GM12878 (cell line): ENCODE data around the gene ETV6. TPM values are rescaled to one million over a fixed set of nuclear protein-coding genes. Genes with fewer than 3 reads are reported as not detected.

Source experiments
- ATAC-seq: fragments of 200-7000 bp; cut with Tn5 transposase; 3 replicates; pipeline ENCODE4 v1.9.1; 2020; ENCODE audit warnings: mild to moderate bottlenecking, moderate library complexity
- BruUV-seq: library from RNA; stranded (reverse); fragments of 400-500 nt; replicated peaks from 2 replicates; lab custom pipeline; 2021; lab: Mats Ljungman, UMichigan
- CTCF ChIA-PET: fragments of 300-600 bp; sonication (Branson Sonifier 250); formaldehyde crosslinking; extraction: SDS; loops from one replicate; lab custom pipeline; 2021; ENCODE audit warnings: inconsistent platforms; lab: Yijun Ruan, JAX
- POLR2A ChIA-PET: fragments of 350-600 bp; formaldehyde crosslinking; extraction: SDS; loops from one replicate; lab custom pipeline; 2021; ENCODE audit warnings: inconsistent platforms; lab: Charles Lee
- RAD21 ChIA-PET: fragments of 300-600 bp; sonication (Branson Sonifier 250); formaldehyde crosslinking; loops from one replicate; lab custom pipeline; 2023; ENCODE audit warnings: antibody characterized with exemption; ENCODE audit not compliant: unreplicated experiment; lab: Charles Lee
- SMC1A ChIA-PET: fragments of 300-600 bp; sonication (Branson Sonifier 250); formaldehyde crosslinking; loops from one replicate; lab custom pipeline; 2023; ENCODE audit not compliant: unreplicated experiment, uncharacterized antibody; lab: Charles Lee
- DNase-seq: peaks from one replicate; pipeline ENCODE4 v3.0.0-alpha.2; 2011; ENCODE audit warnings: low read depth, low spot score
- FAIRE-seq: peaks from 3 replicates; lab custom pipeline; 2011; peaks lifted over from hg19 to GRCh38; lab: Jason Lieb, UNC
- H2AFZ ChIP-seq: 2 replicates; pipeline ENCODE4 v1.6.0; 2011; ENCODE audit warnings: low read depth, low read length, control low read depth; ENCODE audit not compliant: control insufficient read depth
- H3K27ac ChIP-seq: 2 replicates; pipeline ENCODE4 v1.5.1; 2011; ENCODE audit warnings: control low read depth; ENCODE audit not compliant: control insufficient read depth, insufficient read depth
- H3K27me3 ChIP-seq, 2 experiments: replicated peaks in 1 of 2; 2 replicates each; pipeline versions ENCODE4 v1.6.0 to v1.6.1; 2011; ENCODE audit warnings: low read length in 1 of 2; ENCODE audit not compliant: control insufficient read depth in 2 of 2, insufficient read depth in 2 of 2
- H3K36me3 ChIP-seq, 2 experiments: 2 replicates each; pipeline ENCODE4 v1.5.1; 2011; ENCODE audit warnings: low read length in 1 of 2; ENCODE audit not compliant: control insufficient read depth in 2 of 2, insufficient read depth in 2 of 2
- H3K4me1 ChIP-seq: 2 replicates; pipeline ENCODE4 v1.6.1; 2011; ENCODE audit warnings: mild to moderate bottlenecking, low read length, moderate library complexity, mixed read lengths; ENCODE audit not compliant: control insufficient read depth, insufficient read depth
- H3K4me2 ChIP-seq: 2 replicates; pipeline ENCODE4 v1.6.0; 2011; ENCODE audit warnings: control low read depth; ENCODE audit not compliant: control insufficient read depth, insufficient read depth
- H3K4me3 ChIP-seq: fragments of 200-600 bp; sonication (generic); 2 replicates; pipeline ENCODE4 v1.5.1; 2016
- H3K79me2 ChIP-seq: 2 replicates; pipeline ENCODE4 v1.6.0; 2011; ENCODE audit warnings: low read length; ENCODE audit not compliant: control insufficient read depth, insufficient read depth
- H3K9ac ChIP-seq: 2 replicates; pipeline ENCODE4 v1.8.0; 2011; ENCODE audit warnings: low read length, control low read depth, mixed read lengths; ENCODE audit not compliant: control insufficient read depth, insufficient read depth
- H3K9me3 ChIP-seq: replicated peaks from 3 replicates; pipeline ENCODE4 v1.5.1; 2011; ENCODE audit warnings: mild to moderate bottlenecking, low read length; ENCODE audit not compliant: control insufficient read depth, insufficient read depth
- H4K20me1 ChIP-seq: 2 replicates; pipeline ENCODE4 v1.6.0; 2011; ENCODE audit not compliant: control insufficient read depth, insufficient read depth
- CBFB ChIP-seq: IDR thresholded peaks from 2 replicates; pipeline ENCODE4 v1.6.1; 2016; ENCODE audit warnings: antibody characterized with exemption, low read depth
- CREB1 ChIP-seq: IDR thresholded peaks from 2 replicates; pipeline ENCODE4 v1.6.1; 2012; ENCODE audit warnings: low read depth, mild to moderate bottlenecking, inconsistent platforms
- ETV6 ChIP-seq, 2 experiments: fragments of 450-650 bp in 1 of 2; IDR thresholded peaks in 1 of 2; conservative IDR thresholded peaks in 1 of 2; 2 replicates each; pipeline ENCODE4 v1.6.1; 2014; ENCODE audit warnings: antibody characterized with exemption in 1 of 2, borderline replicate concordance in 1 of 2, low read depth in 1 of 2, mild to moderate bottlenecking in 1 of 2, moderate library complexity in 1 of 2
- FOXM1 ChIP-seq: IDR thresholded peaks from 2 replicates; pipeline ENCODE4 v1.6.1; 2012; ENCODE audit warnings: low read depth, mild to moderate bottlenecking, inconsistent platforms, low read length, moderate library complexity
- GATAD2B ChIP-seq: fragments of 450-650 bp; conservative IDR thresholded peaks from 2 replicates; pipeline ENCODE4 v1.6.1; 2017; ENCODE audit warnings: low read depth, mild to moderate bottlenecking, moderate library complexity
- HCFC1 ChIP-seq: fragments of 150-350 bp; IDR thresholded peaks from 2 replicates; pipeline ENCODE4 v1.6.1; 2014; ENCODE audit warnings: low read length
- KDM1A ChIP-seq: fragments of 200-600 bp; sonication (generic); IDR thresholded peaks from 2 replicates; pipeline ENCODE4 v1.6.1; 2016; ENCODE audit warnings: borderline replicate concordance
- NR2C1 ChIP-seq: fragments of 450-650 bp; IDR thresholded peaks from 2 replicates; pipeline ENCODE4 v1.6.1; 2017; ENCODE audit warnings: antibody characterized with exemption, mild to moderate bottlenecking, moderate library complexity
- RUNX3 ChIP-seq: IDR thresholded peaks from 2 replicates; pipeline ENCODE4 v1.6.1; 2012; ENCODE audit warnings: low read length, inconsistent platforms
- SMAD5 ChIP-seq: IDR thresholded peaks from 2 replicates; pipeline ENCODE4 v1.6.1; 2016; ENCODE audit warnings: antibody characterized with exemption, low read depth
- STAT1 ChIP-seq: fragments of 450-650 bp; conservative IDR thresholded peaks from 2 replicates; pipeline ENCODE4 v1.6.1; 2014; ENCODE audit warnings: antibody characterized with exemption, mild to moderate bottlenecking
- STAT3 ChIP-seq: IDR thresholded peaks from 2 replicates; pipeline ENCODE4 v1.6.1; 2011; ENCODE audit warnings: low read depth, low read length, improper control_type of control experiment
- ZNF622 ChIP-seq: fragments of 450-650 bp; IDR thresholded peaks from 2 replicates; pipeline ENCODE4 v1.6.1; 2017; ENCODE audit warnings: mild to moderate bottlenecking, inconsistent platforms
- WGBS: methylation state at CpG from one replicate; pipeline ENCODE4 v1.1.6; 2016; ENCODE audit warnings: low lambda C conversion rate; ENCODE audit not compliant: insufficient replicate concordance, insufficient coverage; ENCODE audit errors: missing lambda C conversion rate; 5-methylcytosine and 5-hydroxymethylcytosine counted together
- in situ Hi-C: fragments of 300-500 bp; cut with MboI; formaldehyde crosslinking; loops from 9 replicates; pipeline ENCODE4 v1.14.3; 2018; ENCODE audit warnings: mixed read lengths
- intact Hi-C: fragments of 100-400 bp; cut with micrococcal nuclease; formaldehyde crosslinking; loops from one replicate; pipeline ENCODE4 v1.14.2; 2022; ENCODE audit not compliant: unreplicated experiment
- polyA plus RNA-seq, 11 experiments: library from polyadenylated mRNA; depleted of rRNA in 4 of 11; unstranded in 6 of 11; stranded (reverse) in 5 of 11; fragments of >200 nt; fragmentation: Nextera tagmentation in 4 of 11; fragmentation: Illumina TruSeq in 1 of 11; extraction: Ambion mirVana in 4 of 11; extraction: Trizol in 1 of 11; gene quantifications; 1 replicate in 1 of 11; 2 replicates in 10 of 11; pipeline versions ENCODE4 v1.2.1 to v1.2.3, GENCODE V29; 2011 to 2016; ENCODE audit warnings: inconsistent platforms in 2 of 11, missing spikeins in 2 of 11, low read depth in 1 of 11
- total RNA-seq, 4 experiments: library from RNA; depleted of rRNA in 3 of 4; stranded (reverse); fragments of >200 nt in 3 of 4; fragmentation: Illumina TruSeq in 1 of 4; extraction: Trizol in 1 of 4; gene quantifications; 2 replicates each; pipeline versions ENCODE4 v1.2.1 to v1.2.3, GENCODE V29; 2013 to 2021
- TF ChIP-seq, protein P1 (sequence below): fragments of 150-350 bp; IDR thresholded peaks from 2 replicates; pipeline ENCODE4 v1.6.1; 2016; ENCODE audit warnings: low read depth, low read length
- TF ChIP-seq, protein P2 (sequence below): fragments of 450-650 bp; IDR thresholded peaks from 2 replicates; pipeline ENCODE4 v1.6.1; 2018; ENCODE audit warnings: borderline replicate concordance, mild to moderate bottlenecking; ENCODE audit not compliant: partially characterized antibody

The ETV6 gene
- total and polyA plus RNA-seq, 10 of the 15 experiments (the other 5 are each of a cell fraction or from before 2014, with no cell fraction given), result 6.6 to 74.8 (median 24.6) TPM

DNA sequence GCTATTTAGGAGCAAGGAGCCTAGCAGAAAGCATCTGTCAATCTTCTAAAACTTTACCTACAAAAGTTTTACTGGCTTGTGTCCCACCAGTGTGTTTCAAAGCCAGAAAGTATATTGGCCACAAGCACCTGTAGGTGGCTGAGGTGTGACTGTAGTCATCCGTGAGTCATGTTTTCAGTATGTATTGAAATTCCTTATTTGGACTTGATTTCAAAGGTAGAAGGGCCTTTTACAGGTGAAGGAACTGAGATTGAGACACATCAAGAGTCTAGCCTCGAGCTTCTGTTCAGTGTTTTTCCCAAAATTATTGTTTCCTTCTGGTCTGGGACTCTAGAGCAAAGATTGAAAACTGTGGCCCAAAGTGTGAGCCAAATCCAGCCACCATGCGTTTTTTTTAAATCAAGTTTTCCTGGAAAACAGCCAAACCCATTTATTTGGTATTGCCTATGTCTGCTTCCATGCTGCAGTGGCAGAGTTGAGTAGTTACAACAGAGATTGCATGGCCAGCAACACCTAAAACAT is 226.0 kb downstream of the ETV6 start (continued):
- TF ChIP-seq, protein P1, sequence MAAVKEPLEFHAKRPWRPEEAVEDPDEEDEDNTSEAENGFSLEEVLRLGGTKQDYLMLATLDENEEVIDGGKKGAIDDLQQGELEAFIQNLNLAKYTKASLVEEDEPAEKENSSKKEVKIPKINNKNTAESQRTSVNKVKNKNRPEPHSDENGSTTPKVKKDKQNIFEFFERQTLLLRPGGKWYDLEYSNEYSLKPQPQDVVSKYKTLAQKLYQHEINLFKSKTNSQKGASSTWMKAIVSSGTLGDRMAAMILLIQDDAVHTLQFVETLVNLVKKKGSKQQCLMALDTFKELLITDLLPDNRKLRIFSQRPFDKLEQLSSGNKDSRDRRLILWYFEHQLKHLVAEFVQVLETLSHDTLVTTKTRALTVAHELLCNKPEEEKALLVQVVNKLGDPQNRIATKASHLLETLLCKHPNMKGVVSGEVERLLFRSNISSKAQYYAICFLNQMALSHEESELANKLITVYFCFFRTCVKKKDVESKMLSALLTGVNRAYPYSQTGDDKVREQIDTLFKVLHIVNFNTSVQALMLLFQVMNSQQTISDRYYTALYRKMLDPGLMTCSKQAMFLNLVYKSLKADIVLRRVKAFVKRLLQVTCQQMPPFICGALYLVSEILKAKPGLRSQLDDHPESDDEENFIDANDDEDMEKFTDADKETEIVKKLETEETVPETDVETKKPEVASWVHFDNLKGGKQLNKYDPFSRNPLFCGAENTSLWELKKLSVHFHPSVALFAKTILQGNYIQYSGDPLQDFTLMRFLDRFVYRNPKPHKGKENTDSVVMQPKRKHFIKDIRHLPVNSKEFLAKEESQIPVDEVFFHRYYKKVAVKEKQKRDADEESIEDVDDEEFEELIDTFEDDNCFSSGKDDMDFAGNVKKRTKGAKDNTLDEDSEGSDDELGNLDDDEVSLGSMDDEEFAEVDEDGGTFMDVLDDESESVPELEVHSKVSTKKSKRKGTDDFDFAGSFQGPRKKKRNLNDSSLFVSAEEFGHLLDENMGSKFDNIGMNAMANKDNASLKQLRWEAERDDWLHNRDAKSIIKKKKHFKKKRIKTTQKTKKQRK, result no peak
- TF ChIP-seq FOXM1 (0 out of 2 replicates have a peak, but pooled peaks have one; percentile 35), RUNX3 (peak; percentile 58), NR2C1 (no peak), KDM1A (no peak), CBFB (no peak)
- TF ChIP-seq, all 136 proteins: peak for 9

DNA sequence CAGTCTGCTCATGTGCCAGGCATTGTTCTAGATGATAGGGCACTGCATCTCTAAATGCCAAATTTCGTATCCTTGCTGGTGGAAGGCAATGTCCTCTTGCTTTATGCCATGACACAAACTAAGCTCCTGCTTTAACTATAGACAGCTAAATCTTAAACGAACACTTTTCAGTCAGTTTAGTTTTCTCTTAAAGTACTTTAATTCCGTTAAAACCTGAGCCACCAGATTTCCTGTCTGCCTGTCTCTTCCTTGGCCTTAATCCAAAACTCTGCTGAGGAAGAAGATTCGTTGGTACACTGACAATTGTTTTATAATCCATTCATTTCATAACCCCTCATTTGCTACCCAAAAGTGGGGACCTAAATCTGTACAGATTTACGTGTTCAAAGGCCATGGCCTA is 226.8 kb downstream of the ETV6 start:
- H3K4me2 ChIP-seq, result no peak overlapping the region
- ChIA-PET SMC1A (interaction anchor here (1.0 to 1.7 kb wide), 3 partner anchors 14 to 46 kb away, joined by 3 read pairs; no protein-coding TSS in a partner anchor), RAD21 (interaction anchor here (0.6 to 1.3 kb wide), 2 partner anchors 69 to 154 kb away, joined by 3 read pairs; no protein-coding TSS in a partner anchor), POLR2A (no interaction called here), CTCF (interaction anchor here (0.9 to 1.2 kb wide), 2 partner anchors 30 to 38 kb away, joined by 3 read pairs; no protein-coding TSS in a partner anchor)
- BruUV-seq, result no TSS peak
- H3K4me3 ChIP-seq, result no peak overlapping the region
- no peaks in the 10 kb centered on the region for H3K9me3 ChIP-seq
- no peaks in the 10 kb centered on the region for H3K27me3 ChIP-seq
- H3K9ac ChIP-seq, result no peak overlapping the region
- peaks cover 14% of the 10 kb centered on the region for H3K79me2 ChIP-seq
- no peak for ATAC-seq
- no peak overlapping the region for H2AFZ ChIP-seq
- peak; percentile 18 for FAIRE-seq
- DNase-seq, result no peak
- H3K27ac ChIP-seq, result 0 out of 2 replicates have a peak overlapping the region, but pooled peaks have one; percentile 49
- peaks cover 18 to 34% of the 10 kb centered on the region in 2 experiments for H3K36me3 ChIP-seq
- in situ Hi-C loops (no loop called here), intact Hi-C loops (no loop called here)
- H4K20me1 ChIP-seq, result no peaks in the 10 kb centered on the region
- 48% methylated on average over 5 of the region's 5 CpGs for WGBS
- peaks cover 14% of the 10 kb centered on the region for H3K4me1 ChIP-seq
- no peak for TF ChIP-seq GATAD2B
- TF ChIP-seq HCFC1, result no peak
- no peak for TF ChIP-seq STAT1
- TF ChIP-seq, protein P2, sequence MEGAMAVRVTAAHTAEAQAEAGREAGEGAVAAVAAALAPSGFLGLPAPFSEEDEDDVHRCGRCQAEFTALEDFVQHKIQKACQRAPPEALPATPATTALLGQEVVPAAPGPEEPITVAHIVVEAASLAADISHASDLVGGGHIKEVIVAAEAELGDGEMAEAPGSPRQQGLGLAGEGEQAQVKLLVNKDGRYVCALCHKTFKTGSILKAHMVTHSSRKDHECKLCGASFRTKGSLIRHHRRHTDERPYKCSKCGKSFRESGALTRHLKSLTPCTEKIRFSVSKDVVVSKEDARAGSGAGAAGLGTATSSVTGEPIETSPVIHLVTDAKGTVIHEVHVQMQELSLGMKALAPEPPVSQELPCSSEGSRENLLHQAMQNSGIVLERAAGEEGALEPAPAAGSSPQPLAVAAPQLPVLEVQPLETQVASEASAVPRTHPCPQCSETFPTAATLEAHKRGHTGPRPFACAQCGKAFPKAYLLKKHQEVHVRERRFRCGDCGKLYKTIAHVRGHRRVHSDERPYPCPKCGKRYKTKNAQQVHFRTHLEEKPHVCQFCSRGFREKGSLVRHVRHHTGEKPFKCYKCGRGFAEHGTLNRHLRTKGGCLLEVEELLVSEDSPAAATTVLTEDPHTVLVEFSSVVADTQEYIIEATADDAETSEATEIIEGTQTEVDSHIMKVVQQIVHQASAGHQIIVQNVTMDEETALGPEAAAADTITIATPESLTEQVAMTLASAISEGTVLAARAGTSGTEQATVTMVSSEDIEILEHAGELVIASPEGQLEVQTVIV, result no peak
- no peak for TF ChIP-seq STAT3
- TF ChIP-seq SMAD5, result no peak
- TF ChIP-seq ZNF622, result no peak
- no peak for TF ChIP-seq ETV6 (conservative IDR thresholded peaks at IDR 0.05 in 1 of 2, IDR thresholded peaks at IDR 0.05 in 1 of 2; ENCODE audit: borderline replicate concordance in 1 of 2, low read depth in 1 of 2)
- TF ChIP-seq CREB1, result no peak
